ENCODE data around the gene TENM4. TPM values are rescaled to one million over a fixed set of nuclear protein-coding genes. Genes with fewer than 3 reads are reported as not detected.

TENM4 gene
- total and polyA plus RNA-seq, 2 of the 13 experiments (the other 11 are each of a cell fraction or from before 2014, with no cell fraction given), result not detected

- no peak overlapping the region for H3K9ac ChIP-seq (ENCODE audit: insufficient read depth, low read depth, low read length)
- ATAC-seq, result no peak
- BruUV-seq (replicated peaks), result no TSS peak
- TF ChIP-seq POLR2A (IDR thresholded peaks at IDR 0.05; ENCODE audit: insufficient read depth in 1 of 2, low read depth in 2 of 2, low read length in 2 of 2) (no peak), ZNF556 (CRISPR knock-in tag; IDR thresholded peaks at IDR 0.05; ENCODE audit: borderline replicate concordance) (no peak), SP2 (CRISPR knock-in tag; IDR thresholded peaks at IDR 0.05) (no peak), ZNF414 (CRISPR knock-in tag; IDR thresholded peaks at IDR 0.05) (no peak), ATF7 (IDR thresholded peaks at IDR 0.05) (no peak), ATF7 (CRISPR knock-in tag; IDR thresholded peaks at IDR 0.05) (no peak), ETV5 (CRISPR knock-in tag; IDR thresholded peaks at IDR 0.05; ENCODE audit: borderline replicate concordance) (no peak), THAP11 (CRISPR knock-in tag; IDR thresholded peaks at IDR 0.05) (no peak), ZFYVE20 (CRISPR knock-in tag; IDR thresholded peaks at IDR 0.05; ENCODE audit: borderline replicate concordance, low read depth) (no peak), ZNF18 (CRISPR knock-in tag; IDR thresholded peaks at IDR 0.05; ENCODE audit: insufficient replicate concordance) (no peak), AKNA (CRISPR knock-in tag; IDR thresholded peaks at IDR 0.05; ENCODE audit: borderline replicate concordance) (no peak), CENPT (CRISPR knock-in tag; IDR thresholded peaks at IDR 0.05; ENCODE audit: low read depth) (no peak), NR2F2 (IDR thresholded peaks at IDR 0.05; ENCODE audit: borderline replicate concordance, low read depth) (no peak), NCOA2 (CRISPR knock-in tag; IDR thresholded peaks at IDR 0.05) (no peak)
- no peak for FAIRE-seq
- POLR2A ChIA-PET, result no interaction called here
- DNase-seq (ENCODE audit: low spot score), result no peak
- in situ Hi-C loops (cut with HindIII; ENCODE audit: extremely low pct_ligation_motif_present, low pct_unique_long_range_greater_than_20kb), result no loop called here
- no peaks in the 10 kb centered on the region for H3K4me1 ChIP-seq (ENCODE audit: insufficient read depth, low read length)
- H3K79me2 ChIP-seq (ENCODE audit: insufficient read depth, low read length), result no peaks in the 10 kb centered on the region
- no peak overlapping the region for H3K4me3 ChIP-seq (replicated peaks in 1 of 3; ENCODE audit: insufficient read depth in 1 of 3, low read depth in 2 of 3, low read length in 3 of 3)
- H3K27me3 ChIP-seq (ENCODE audit: control insufficient read depth in 1 of 2, insufficient read depth in 2 of 2, low read length in 2 of 2), result peaks cover 0 to 6% of the 10 kb centered on the region in 2 experiments; a peak in 1 of 5 replicates
- H2AFZ ChIP-seq (ENCODE audit: low read length), result no peak overlapping the region
- no peak overlapping the region for H3K4me2 ChIP-seq (ENCODE audit: low read depth, low read length)
- no peak overlapping the region for H3K27ac ChIP-seq (ENCODE audit: extremely low read length, insufficient read depth, low read length)
- intact Hi-C loops (cut with micrococcal nuclease; ENCODE audit: unreplicated experiment), result no loop called here
- CTCF ChIA-PET (ENCODE audit: low intra/inter-chr PET ratio, low total read pairs), result no interaction called here
- no peaks in the 10 kb centered on the region for H4K20me1 ChIP-seq (ENCODE audit: insufficient read depth, low read length)
- no peaks in the 10 kb centered on the region for H3K9me3 ChIP-seq (ENCODE audit: low read length)
- H3K36me3 ChIP-seq (replicated peaks in 1 of 2; ENCODE audit: control insufficient read depth in 1 of 2, insufficient read depth in 2 of 2, low read length in 2 of 2), result no peaks in the 10 kb centered on the region
- 4% methylated on average over 6 of the region's 6 CpGs for WGBS (ENCODE audit: low lambda C conversion rate)
These were observed 111.3 kb downstream of the TENM4 start for GRCh38 chr11:79329561-79329960.

All from HepG2 (cell line).